Keratinocyte (primary cell): ENCODE data around the gene METTL22.

Experiments used
- EZH2 ChIP-seq: IDR thresholded peaks from one replicate; pipeline ENCODE4 v1.6.1; 2012; ENCODE audit warnings: inconsistent platforms, mild to moderate bottlenecking, low read length, moderate library complexity
- TF ChIP-seq, protein P1 (sequence below), 3 experiments: IDR thresholded peaks in 1 of 3; conservative IDR thresholded peaks in 1 of 3; optimal IDR thresholded peaks in 1 of 3; 2 replicates in 2 of 3; 3 replicates in 1 of 3; pipeline versions ENCODE3 to v1.5.1; 2011; ENCODE audit warnings: low read length in 3 of 3, mild to moderate bottlenecking in 3 of 3, moderate library complexity in 2 of 3, control low read depth in 1 of 3, inconsistent platforms in 1 of 3; ENCODE audit not compliant: insufficient read depth in 2 of 3; ENCODE audit errors: extremely low read depth in 1 of 3

- TF ChIP-seq, protein P1, sequence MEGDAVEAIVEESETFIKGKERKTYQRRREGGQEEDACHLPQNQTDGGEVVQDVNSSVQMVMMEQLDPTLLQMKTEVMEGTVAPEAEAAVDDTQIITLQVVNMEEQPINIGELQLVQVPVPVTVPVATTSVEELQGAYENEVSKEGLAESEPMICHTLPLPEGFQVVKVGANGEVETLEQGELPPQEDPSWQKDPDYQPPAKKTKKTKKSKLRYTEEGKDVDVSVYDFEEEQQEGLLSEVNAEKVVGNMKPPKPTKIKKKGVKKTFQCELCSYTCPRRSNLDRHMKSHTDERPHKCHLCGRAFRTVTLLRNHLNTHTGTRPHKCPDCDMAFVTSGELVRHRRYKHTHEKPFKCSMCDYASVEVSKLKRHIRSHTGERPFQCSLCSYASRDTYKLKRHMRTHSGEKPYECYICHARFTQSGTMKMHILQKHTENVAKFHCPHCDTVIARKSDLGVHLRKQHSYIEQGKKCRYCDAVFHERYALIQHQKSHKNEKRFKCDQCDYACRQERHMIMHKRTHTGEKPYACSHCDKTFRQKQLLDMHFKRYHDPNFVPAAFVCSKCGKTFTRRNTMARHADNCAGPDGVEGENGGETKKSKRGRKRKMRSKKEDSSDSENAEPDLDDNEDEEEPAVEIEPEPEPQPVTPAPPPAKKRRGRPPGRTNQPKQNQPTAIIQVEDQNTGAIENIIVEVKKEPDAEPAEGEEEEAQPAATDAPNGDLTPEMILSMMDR (optimal IDR thresholded peaks at IDR 0.05 in 1 of 3, IDR thresholded peaks at IDR 0.05 in 1 of 3, conservative IDR thresholded peaks at IDR 0.05 in 1 of 3; ENCODE audit: extremely low read depth in 1 of 3, insufficient read depth in 2 of 3, low read length in 3 of 3) = no peak
- no peak for TF ChIP-seq EZH2
Measured at GRCh38 chr16:8631373-8631772, 9.9 kb downstream of the METTL22 start.
